Measurements from ENCODE around the gene LSM5. TPM values are rescaled to one million over a fixed set of nuclear protein-coding genes. Genes with fewer than 3 reads are reported as not detected.

The LSM5 gene
- total RNA-seq, 1 donor from 2014 or later = 48.0 TPM

DNA sequence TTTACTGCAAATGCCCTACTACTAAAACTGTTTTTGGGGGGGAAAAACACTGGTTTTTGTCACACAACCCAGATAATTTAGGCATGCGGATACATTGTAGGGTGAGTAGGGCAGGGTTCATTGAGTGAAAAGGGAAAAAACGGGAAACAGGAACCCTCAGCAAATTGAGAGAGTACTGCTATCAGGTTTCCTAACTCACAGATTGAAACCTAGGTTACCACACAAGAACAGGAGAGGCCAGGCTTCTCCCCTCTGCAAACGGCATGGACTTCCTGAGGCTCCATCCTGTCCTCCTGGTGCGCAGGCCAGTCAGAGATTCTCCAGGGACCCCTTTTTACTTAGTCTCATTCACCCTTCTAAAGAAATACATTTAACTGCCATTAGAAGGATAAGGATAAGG is 35.7 kb upstream of the LSM5 start:
- no peak overlapping the region for H3K27ac Mint-ChIP-seq
- H3K36me3 Mint-ChIP-seq = peaks cover 25% of the 10 kb centered on the region
- H3K4me1 Mint-ChIP-seq = no peaks in the 10 kb centered on the region
- no peak overlapping the region for H3K4me3 Mint-ChIP-seq
- DNase-seq (ENCODE audit: low spot score in 2 of 2, unreplicated experiment in 2 of 2) = no peak
- TF ChIP-seq, protein P1, sequence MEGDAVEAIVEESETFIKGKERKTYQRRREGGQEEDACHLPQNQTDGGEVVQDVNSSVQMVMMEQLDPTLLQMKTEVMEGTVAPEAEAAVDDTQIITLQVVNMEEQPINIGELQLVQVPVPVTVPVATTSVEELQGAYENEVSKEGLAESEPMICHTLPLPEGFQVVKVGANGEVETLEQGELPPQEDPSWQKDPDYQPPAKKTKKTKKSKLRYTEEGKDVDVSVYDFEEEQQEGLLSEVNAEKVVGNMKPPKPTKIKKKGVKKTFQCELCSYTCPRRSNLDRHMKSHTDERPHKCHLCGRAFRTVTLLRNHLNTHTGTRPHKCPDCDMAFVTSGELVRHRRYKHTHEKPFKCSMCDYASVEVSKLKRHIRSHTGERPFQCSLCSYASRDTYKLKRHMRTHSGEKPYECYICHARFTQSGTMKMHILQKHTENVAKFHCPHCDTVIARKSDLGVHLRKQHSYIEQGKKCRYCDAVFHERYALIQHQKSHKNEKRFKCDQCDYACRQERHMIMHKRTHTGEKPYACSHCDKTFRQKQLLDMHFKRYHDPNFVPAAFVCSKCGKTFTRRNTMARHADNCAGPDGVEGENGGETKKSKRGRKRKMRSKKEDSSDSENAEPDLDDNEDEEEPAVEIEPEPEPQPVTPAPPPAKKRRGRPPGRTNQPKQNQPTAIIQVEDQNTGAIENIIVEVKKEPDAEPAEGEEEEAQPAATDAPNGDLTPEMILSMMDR (IDR thresholded peaks at IDR 0.05; ENCODE audit: unreplicated experiment) = no peak
- H3K27me3 Mint-ChIP-seq (ENCODE audit: low read depth) = no peaks in the 10 kb centered on the region
- H3K9me3 Mint-ChIP-seq = peaks cover 18% of the 10 kb centered on the region

- Mint-ChIP-seq H3K9me3 (peaks cover 29% of the 10 kb centered on the region), H3K27ac (no peak overlapping the region), H3K4me3 (no peak overlapping the region), H3K4me1 (no peaks in the 10 kb centered on the region), H3K36me3 (peaks cover 37% of the 10 kb centered on the region), H3K27me3 (ENCODE audit: low read depth) (no peaks in the 10 kb centered on the region)
- TF ChIP-seq, protein P1 (IDR thresholded peaks at IDR 0.05; ENCODE audit: unreplicated experiment) = no peak
- DNase-seq (ENCODE audit: low spot score in 2 of 2, unreplicated experiment in 2 of 2) = no peak
Observed at GRCh38 chr7:32524631-32525030, 34.5 kb upstream of the LSM5 start.

DNA sequence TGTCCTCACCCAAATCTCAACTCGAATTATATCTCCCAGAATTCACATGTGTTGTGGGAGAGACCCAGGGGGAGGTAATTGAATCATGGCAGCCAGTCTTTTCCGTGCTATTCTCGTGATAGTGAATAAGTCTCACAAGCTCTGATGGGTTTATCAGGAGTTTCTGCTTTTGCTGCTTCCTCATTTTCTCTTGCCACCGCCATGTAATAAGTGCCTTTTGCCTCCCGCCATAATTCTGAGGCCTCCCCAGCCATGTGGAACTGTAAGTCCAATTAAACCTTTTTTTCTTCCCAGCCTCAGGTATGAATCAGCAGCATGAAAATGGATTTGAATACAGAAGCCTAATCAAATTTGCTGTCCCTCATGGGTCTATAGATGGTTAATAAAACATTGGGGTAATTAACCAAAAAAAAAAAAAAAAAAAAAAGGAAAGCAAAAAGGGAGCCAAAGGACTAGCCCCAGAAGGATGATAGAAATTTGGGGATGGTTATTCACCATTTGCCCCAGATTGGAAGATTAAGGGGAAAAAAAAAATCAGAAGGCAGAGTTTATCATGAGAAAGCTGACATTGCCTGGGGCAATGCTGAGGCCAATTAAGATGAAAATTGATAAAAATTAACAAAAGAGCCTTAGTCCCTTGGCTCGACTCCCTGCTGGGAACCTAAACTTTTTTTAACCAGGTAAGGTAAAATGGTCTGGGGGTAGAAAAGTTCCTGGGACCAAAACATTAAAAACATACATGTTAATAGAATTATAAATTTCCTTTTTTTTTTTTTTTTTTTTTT is 32.8 kb upstream of the LSM5 start:
- H3K4me3 Mint-ChIP-seq = no peak overlapping the region
- TF ChIP-seq, protein P1 (IDR thresholded peaks at IDR 0.05; ENCODE audit: unreplicated experiment) = no peak
- H3K27ac Mint-ChIP-seq = no peak overlapping the region
- H3K36me3 Mint-ChIP-seq = peaks cover 38% of the 10 kb centered on the region
- no peaks in the 10 kb centered on the region for H3K4me1 Mint-ChIP-seq
- H3K9me3 Mint-ChIP-seq = peaks cover 30% of the 10 kb centered on the region
- no peak for DNase-seq (ENCODE audit: low spot score in 2 of 2, unreplicated experiment in 2 of 2)
- no peaks in the 10 kb centered on the region for H3K27me3 Mint-ChIP-seq (ENCODE audit: low read depth)

DNA sequence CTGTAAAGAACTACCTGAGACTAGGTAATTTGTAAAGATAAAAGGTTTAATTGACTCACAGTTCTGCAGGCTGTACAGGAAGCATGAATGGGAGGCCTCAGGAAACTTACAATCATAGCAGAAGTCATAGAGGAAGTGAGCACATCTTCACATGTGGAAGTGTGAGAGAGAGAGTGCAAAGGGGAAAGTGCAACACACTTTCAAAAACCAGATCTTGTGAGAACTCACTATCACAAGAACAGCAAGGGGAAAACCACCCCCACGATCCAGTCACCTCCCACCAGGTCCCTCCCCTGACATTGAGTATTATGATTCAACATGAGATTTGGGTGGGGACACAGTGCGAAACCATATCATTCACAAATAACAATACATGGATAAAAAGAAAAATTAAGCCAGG is 29.6 kb upstream of the LSM5 start:
- Mint-ChIP-seq H3K4me3 (no peak overlapping the region), H3K4me1 (no peaks in the 10 kb centered on the region), H3K36me3 (peaks cover 61% of the 10 kb centered on the region), H3K27me3 (ENCODE audit: low read depth) (no peaks in the 10 kb centered on the region), H3K9me3 (peaks cover 56% of the 10 kb centered on the region), H3K27ac (no peak overlapping the region)
- TF ChIP-seq, protein P1 (IDR thresholded peaks at IDR 0.05; ENCODE audit: unreplicated experiment) = no peak
- DNase-seq (ENCODE audit: low spot score in 2 of 2, unreplicated experiment in 2 of 2) = no peak

- peaks cover 68% of the 10 kb centered on the region for H3K9me3 Mint-ChIP-seq
- DNase-seq (ENCODE audit: low spot score in 2 of 2, unreplicated experiment in 2 of 2) = no peak
- no peaks in the 10 kb centered on the region for H3K4me1 Mint-ChIP-seq
- no peak overlapping the region for H3K4me3 Mint-ChIP-seq
- TF ChIP-seq, protein P1 (IDR thresholded peaks at IDR 0.05; ENCODE audit: unreplicated experiment) = no peak
- H3K27ac Mint-ChIP-seq = no peak overlapping the region
- H3K36me3 Mint-ChIP-seq = peaks cover 73% of the 10 kb centered on the region
- no peaks in the 10 kb centered on the region for H3K27me3 Mint-ChIP-seq (ENCODE audit: low read depth)
Observed at GRCh38 chr7:32518534-32519140, 28.5 kb upstream of the LSM5 start.

Measured in mesothelial cell of epicardium (in vitro differentiated cells).